Mucosa of gallbladder (tissue), 1 donor: ENCODE measurements around the gene MAN1B1. TPM values are rescaled to one million over a fixed set of nuclear protein-coding genes. Genes with fewer than 3 reads are reported as not detected.

Source experiments
- DNase-seq: peaks from one replicate; pipeline ENCODE4 v3.0.0-alpha.2; 2020; ENCODE audit warnings: low spot score
- total RNA-seq: library from RNA; stranded (reverse); gene quantifications from one replicate; pipeline ENCODE4 v1.2.1, GENCODE V29; 2021
- donor health status: DM: no; HTN: no; CAD: no.

Gene MAN1B1
- total RNA-seq, result 59.8 TPM

DNA sequence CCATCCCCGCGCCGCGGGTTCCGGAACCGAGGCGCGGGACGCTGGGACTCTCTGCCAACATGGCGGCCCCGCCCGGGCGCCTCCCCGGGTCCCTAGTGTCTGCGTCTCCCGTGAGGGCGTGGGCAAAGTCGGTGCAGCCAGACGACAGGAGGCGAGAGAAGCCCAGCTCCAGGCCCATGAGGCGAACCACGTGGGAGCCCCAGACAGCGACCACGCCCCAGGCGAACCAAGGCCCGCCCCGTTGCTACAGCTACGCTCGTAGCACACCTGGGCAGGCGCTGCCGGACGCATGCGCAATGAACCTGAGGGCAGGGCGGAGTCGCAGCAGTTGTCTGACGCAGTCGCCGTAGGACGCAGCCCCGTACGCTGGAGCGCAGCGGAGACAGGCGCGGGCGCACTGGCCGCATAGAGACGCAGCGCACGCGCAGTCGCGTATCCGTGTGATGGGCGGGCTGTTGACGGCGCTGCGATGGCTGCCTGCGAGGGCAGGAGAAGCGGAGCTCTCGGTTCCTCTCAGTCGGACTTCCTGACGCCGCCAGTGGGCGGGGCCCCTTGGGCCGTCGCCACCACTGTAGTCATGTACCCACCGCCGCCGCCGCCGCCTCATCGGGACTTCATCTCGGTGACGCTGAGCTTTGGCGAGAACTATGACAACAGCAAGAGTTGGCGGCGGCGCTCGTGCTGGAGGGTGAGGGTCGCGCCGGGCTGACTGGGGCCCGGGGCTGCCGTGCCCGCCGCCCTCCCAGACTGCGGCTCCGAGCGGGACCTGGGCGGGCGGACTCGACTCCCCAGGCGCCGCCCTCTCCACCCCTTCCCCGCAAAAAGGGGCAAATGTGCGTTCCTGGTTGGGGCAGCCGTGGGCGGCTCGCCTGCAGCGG is at the start of gene MAN1B1:
Gene MAN1B1, plus strand, starts transcription at position 455 of the 878 bp plus-strand sequence. Its CDS starts 15 bp downstream, at position 470.
- DNase-seq, result peak; percentile 99

GRCh38 chr9:137037035-137037434 is 49.8 kb upstream of the MAN1B1 start:
- DNase-seq, result no peak

DNA sequence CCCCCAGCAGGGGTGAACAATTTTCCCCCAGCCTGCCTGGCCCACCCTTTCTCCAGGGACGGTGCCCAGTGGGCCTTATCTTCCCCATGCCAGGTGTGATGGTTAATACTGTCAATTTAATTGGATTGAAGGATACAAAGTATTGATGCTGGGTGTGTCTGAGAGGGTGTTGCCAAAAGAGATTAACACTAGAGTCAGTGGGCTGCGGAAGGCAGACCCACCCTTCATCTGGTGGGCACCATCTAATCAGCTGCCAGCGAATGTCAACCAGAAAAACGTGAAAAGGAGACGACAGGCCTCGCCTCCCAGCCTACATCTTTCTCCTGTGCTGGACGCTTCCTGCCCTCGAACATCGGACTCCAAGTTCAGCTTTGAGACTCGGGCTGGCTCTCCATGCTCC is 49.3 kb upstream of the MAN1B1 start:
- DNase-seq, result no peak

GRCh38 chr9:137038916-137039315 is 47.9 kb upstream of the MAN1B1 start:
- no peak for DNase-seq

- DNase-seq, result no peak
Observed at GRCh38 chr9:137039611-137040366, 47.0 kb upstream of the MAN1B1 start.

- DNase-seq, result no peak
Observed at GRCh38 chr9:137040568-137040967, 46.2 kb upstream of the MAN1B1 start.

DNA sequence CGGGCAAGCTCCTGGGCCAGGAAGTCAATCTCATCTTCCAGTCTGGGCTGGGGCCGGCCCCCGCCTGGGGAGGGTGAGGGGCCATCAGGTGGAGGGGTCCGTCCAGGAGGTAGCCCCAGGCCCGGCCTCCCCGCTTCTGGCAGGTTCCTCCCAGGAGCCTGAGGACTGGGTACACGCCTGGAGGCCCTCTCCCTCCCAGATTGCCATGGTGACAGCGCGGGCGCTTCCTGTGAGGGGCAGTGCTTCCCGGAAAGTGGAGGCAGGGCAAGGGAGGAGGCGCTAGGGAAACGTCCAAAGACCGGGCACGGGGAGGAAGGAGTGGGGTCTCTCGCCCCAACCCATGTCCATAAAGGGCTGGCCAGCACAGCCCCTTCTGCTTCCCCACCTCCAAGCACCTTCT is 45.7 kb upstream of the MAN1B1 start:
- DNase-seq, result no peak

GRCh38 chr9:137042751-137043727 is 43.7 kb upstream of the MAN1B1 start:
- no peak for DNase-seq

DNA sequence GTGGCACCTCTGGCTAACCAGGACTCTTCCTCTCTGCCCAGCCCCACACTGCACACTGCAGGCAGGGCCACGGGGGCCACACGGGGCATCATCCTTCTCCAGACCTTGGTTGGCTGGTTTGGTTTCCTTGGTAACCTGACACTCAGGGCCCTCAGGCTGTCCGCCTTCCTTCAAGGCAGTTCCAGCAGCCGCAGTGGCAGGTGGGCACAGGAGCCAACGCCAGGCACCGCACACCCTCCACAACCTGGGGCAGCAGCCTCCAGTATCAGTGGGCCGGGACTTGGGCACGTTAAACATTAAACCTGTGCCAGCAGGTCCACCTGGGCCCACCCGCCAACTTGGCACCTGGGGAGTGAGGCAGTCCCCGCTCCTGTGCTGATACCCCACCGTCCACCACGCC is 42.7 kb upstream of the MAN1B1 start:
- no peak for DNase-seq

DNA sequence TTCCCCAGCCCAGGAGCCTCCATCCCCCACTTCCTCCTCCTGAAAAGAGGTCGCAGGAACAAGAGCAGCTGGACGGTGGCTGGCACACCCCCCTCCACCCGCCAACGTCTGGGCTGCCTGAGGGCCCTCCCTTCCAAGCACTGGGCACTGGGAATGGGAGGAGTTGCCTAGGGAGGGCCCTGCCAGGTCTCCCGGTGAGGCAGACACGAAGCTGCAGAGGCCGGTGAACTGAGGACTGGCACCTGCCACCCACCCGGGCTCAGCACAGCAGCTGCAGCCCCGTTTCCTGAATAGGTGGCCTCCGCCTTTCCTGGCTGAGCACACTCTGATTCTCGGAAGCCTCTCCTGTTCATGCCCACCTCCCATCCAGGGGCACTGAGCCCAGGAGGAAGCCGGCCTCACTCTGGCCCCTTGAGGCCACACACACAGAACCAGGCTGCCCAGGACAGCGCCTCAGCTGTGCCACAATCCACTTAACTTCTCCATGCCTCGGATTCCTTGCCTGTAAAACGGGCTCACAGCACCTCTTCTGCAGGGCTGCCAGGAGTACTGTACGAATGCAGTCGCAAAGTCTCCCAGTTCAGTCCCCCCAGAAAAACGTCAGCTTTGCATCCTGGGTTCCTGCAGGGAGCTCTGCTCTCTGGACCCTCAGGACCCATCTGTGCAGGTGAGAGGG is 42.1 kb upstream of the MAN1B1 start:
- DNase-seq, result peak; percentile 61

- no peak for DNase-seq
Observed at GRCh38 chr9:137045294-137046087, 41.3 kb upstream of the MAN1B1 start.

- DNase-seq, result peak; percentile 85
Observed at GRCh38 chr9:137046088-137046787, 40.5 kb upstream of the MAN1B1 start, which contains the start of gene NPDC1. TSS of gene NPDC1 (minus strand) at chr9:137046177. CDS start at chr9:137045989, 188 bp downstream.

- no peak for DNase-seq
Observed at GRCh38 chr9:137048655-137049543, 37.9 kb upstream of the MAN1B1 start.

GRCh38 chr9:137049544-137050449 is 37.0 kb upstream of the MAN1B1 start:
- peak; percentile 69 for DNase-seq

DNA sequence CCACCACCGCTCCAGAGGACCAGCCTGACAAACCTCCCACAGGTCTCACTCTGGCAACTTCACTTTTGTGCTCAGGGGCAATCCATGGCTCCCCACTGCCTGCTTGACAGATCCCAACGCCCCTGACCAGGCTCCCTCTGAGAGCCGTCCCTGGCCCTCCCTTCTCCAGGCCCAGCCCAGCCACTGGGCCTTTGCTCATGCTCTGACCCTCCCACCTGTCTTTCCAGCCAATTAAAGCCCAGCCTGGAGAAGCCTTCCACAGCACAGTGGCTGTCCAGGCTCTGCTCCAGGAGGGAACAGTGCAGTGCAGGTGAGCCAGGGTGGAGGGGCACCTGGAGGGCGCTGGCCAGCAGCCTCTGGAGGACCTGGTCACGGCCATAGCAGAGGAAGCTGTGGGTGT is 36.2 kb upstream of the MAN1B1 start:
- no peak for DNase-seq

DNA sequence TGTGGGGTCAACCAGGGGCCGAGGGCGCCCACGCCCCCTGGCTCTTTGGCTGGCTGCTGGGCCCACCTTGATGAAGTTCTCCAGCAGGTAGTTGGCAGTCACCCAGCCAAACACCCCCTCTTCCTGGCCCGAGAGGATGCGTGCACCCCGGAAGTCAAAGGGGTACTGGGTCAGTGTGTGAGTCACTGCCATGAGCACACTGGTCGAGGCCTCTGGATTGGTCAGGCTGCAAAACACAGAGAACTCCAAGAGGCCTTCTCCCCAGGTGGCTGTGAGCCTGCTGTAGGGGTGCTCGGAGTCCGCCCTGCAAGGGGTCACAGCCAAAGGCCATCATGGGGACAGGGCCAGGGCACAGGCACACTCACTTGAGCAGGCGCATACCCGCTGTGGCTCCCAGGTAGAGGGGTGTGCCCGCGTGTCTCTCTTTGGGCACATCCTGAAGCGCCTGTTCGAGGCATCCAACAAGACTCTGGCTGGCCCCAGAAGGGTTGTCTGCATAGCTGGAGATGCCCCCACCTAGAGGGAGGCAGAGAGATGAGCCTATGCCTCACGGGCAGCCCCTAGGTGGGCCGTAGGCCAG is 35.5 kb upstream of the MAN1B1 start:
- no peak for DNase-seq

GRCh38 chr9:137052293-137052692 is 34.5 kb upstream of the MAN1B1 start:
- DNase-seq, result no peak
